ENCODE results near the gene NTM.

GRCh38 chr11:131750692-131751091 is 380.3 kb downstream of the NTM start:
- TF ChIP-seq, protein P1, sequence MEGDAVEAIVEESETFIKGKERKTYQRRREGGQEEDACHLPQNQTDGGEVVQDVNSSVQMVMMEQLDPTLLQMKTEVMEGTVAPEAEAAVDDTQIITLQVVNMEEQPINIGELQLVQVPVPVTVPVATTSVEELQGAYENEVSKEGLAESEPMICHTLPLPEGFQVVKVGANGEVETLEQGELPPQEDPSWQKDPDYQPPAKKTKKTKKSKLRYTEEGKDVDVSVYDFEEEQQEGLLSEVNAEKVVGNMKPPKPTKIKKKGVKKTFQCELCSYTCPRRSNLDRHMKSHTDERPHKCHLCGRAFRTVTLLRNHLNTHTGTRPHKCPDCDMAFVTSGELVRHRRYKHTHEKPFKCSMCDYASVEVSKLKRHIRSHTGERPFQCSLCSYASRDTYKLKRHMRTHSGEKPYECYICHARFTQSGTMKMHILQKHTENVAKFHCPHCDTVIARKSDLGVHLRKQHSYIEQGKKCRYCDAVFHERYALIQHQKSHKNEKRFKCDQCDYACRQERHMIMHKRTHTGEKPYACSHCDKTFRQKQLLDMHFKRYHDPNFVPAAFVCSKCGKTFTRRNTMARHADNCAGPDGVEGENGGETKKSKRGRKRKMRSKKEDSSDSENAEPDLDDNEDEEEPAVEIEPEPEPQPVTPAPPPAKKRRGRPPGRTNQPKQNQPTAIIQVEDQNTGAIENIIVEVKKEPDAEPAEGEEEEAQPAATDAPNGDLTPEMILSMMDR (IDR thresholded peaks at IDR 0.05; ENCODE audit: poor library complexity): no peak
- TF ChIP-seq EZH2phosphoT487 (IDR thresholded peaks at IDR 0.05; ENCODE audit: low read depth, severe bottlenecking, unreplicated experiment) (no peak), EZH2 (IDR thresholded peaks at IDR 0.05; ENCODE audit: borderline replicate concordance) (no peak)

Measured in hepatocyte (in vitro differentiated cells).